WTC11 (cell line): ENCODE measurements around the gene RASD1. TPM values are rescaled to one million over a fixed set of nuclear protein-coding genes. Genes with fewer than 3 reads are reported as not detected.

Experiments
- ATAC-seq: fragments of 200-7000 bp; cut with Tn5 transposase; 2 replicates; pipeline ENCODE4 v1.10.0; 2021; ENCODE audit warnings: mild to moderate bottlenecking, moderate library complexity
- CTCF ChIA-PET: fragments of 300-600 bp; sonication (Branson Sonifier 250); formaldehyde crosslinking; loops from one replicate; lab custom pipeline; 2021; ENCODE audit warnings: antibody characterized with exemption; lab: Charles Lee
- POLR2A ChIA-PET: fragments of 350-600 bp; sonication (Branson Sonifier 250); formaldehyde crosslinking; loops from one replicate; lab custom pipeline; 2021; ENCODE audit warnings: antibody characterized with exemption; lab: Charles Lee
- DNase-seq: peaks from one replicate; pipeline ENCODE4 v3.0.0; 2021; ENCODE audit warnings: low spot score
- H3K27ac Mint-ChIP-seq: 2 replicates; pipeline ENCODE4 v1.8.0; 2021; ENCODE audit warnings: mixed read lengths
- H3K27me3 Mint-ChIP-seq: 2 replicates; pipeline ENCODE4 v1.8.0; 2021; ENCODE audit warnings: low read depth, mild to moderate bottlenecking, moderate library complexity, mixed read lengths
- H3K36me3 Mint-ChIP-seq: 2 replicates; pipeline ENCODE4 v1.8.0; 2021; ENCODE audit warnings: mixed read lengths
- H3K4me1 Mint-ChIP-seq: 2 replicates; pipeline ENCODE4 v1.8.0; 2022; ENCODE audit warnings: mixed read lengths
- H3K4me3 Mint-ChIP-seq: 2 replicates; pipeline ENCODE4 v1.8.0; 2021; ENCODE audit warnings: mild to moderate bottlenecking, moderate library complexity, mixed read lengths
- H3K9me3 Mint-ChIP-seq: 2 replicates; pipeline ENCODE4 v1.8.0; 2021; ENCODE audit warnings: mixed read lengths
- ARID4B ChIP-seq: sonication (generic); formaldehyde crosslinking; IDR thresholded peaks from 2 replicates; pipeline ENCODE4 v1.8.0; 2023; ENCODE audit warnings: missing genetic modification reagents, mild to moderate bottlenecking, borderline replicate concordance
- ESRRA ChIP-seq: sonication (generic); formaldehyde crosslinking; IDR thresholded peaks from 2 replicates; pipeline ENCODE4 v1.8.1; 2022; ENCODE audit warnings: mild to moderate bottlenecking, missing genetic modification reagents, borderline replicate concordance
- FOXP1 ChIP-seq: sonication (generic); formaldehyde crosslinking; IDR thresholded peaks from 2 replicates; pipeline ENCODE4 v1.8.0; 2022; ENCODE audit warnings: missing genetic modification reagents, mild to moderate bottlenecking, moderate library complexity, borderline replicate concordance
- GRHL2 ChIP-seq: fragments of 250-450 bp; sonication (Bioruptor Pico); IDR thresholded peaks from 2 replicates; pipeline ENCODE4 v1.8.0; 2022; ENCODE audit warnings: mild to moderate bottlenecking, moderate library complexity; ENCODE audit not compliant: insufficient replicate concordance, severe bottlenecking
- KAT7 ChIP-seq: sonication (generic); formaldehyde crosslinking; IDR thresholded peaks from 2 replicates; pipeline ENCODE4 v1.8.1; 2023; ENCODE audit warnings: missing genetic modification reagents, mild to moderate bottlenecking, borderline replicate concordance
- MAX ChIP-seq: sonication (generic); formaldehyde crosslinking; IDR thresholded peaks from 2 replicates; pipeline ENCODE4 v1.8.0; 2022; ENCODE audit warnings: mild to moderate bottlenecking, missing genetic modification reagents
- MLX ChIP-seq: sonication (generic); formaldehyde crosslinking; IDR thresholded peaks from 2 replicates; pipeline ENCODE4 v1.8.1; 2023; ENCODE audit warnings: mild to moderate bottlenecking, missing genetic modification reagents, moderate library complexity
- NFYB ChIP-seq: sonication (generic); formaldehyde crosslinking; conservative IDR thresholded peaks from 2 replicates; pipeline ENCODE4 v1.8.0; 2022; ENCODE audit warnings: low read depth, missing genetic modification reagents
- NR1H2 ChIP-seq: sonication (generic); formaldehyde crosslinking; IDR thresholded peaks from 2 replicates; pipeline ENCODE4 v1.9.0; 2021; ENCODE audit warnings: mild to moderate bottlenecking, moderate library complexity, missing genetic modification reagents
- PRDM15 ChIP-seq: sonication (generic); formaldehyde crosslinking; IDR thresholded peaks from 2 replicates; pipeline ENCODE4 v1.8.0; 2022; ENCODE audit warnings: missing genetic modification reagents
- ZNF219 ChIP-seq: sonication (generic); formaldehyde crosslinking; IDR thresholded peaks from 2 replicates; pipeline ENCODE4 v1.8.0; 2023; ENCODE audit warnings: missing genetic modification reagents, mild to moderate bottlenecking, borderline replicate concordance
- ZNF232 ChIP-seq: sonication (generic); formaldehyde crosslinking; IDR thresholded peaks from 2 replicates; pipeline ENCODE4 v1.8.0; 2022; ENCODE audit warnings: mild to moderate bottlenecking, missing genetic modification reagents
- ZNF263 ChIP-seq: sonication (generic); formaldehyde crosslinking; IDR thresholded peaks from 2 replicates; pipeline ENCODE4 v1.8.1; 2022; ENCODE audit warnings: low read depth, mild to moderate bottlenecking, moderate library complexity, missing genetic modification reagents
- ZNF317 ChIP-seq: sonication (generic); formaldehyde crosslinking; IDR thresholded peaks from 2 replicates; pipeline ENCODE4 v1.8.1; 2023; ENCODE audit warnings: low read depth, mild to moderate bottlenecking, moderate library complexity, missing genetic modification reagents, borderline replicate concordance
- ZNF423 ChIP-seq: fragments of 250-450 bp; sonication (Bioruptor Pico); IDR thresholded peaks from 2 replicates; pipeline ENCODE4 v2.1.2; 2022; ENCODE audit warnings: mild to moderate bottlenecking, moderate library complexity
- ZNF671 ChIP-seq: fragments of 250-450 bp; sonication (Bioruptor Pico); IDR thresholded peaks from 2 replicates; pipeline ENCODE4 v1.8.0; 2021; ENCODE audit warnings: mild to moderate bottlenecking
- ZSCAN18 ChIP-seq: fragments of 250-450 bp; sonication (Bioruptor Pico); IDR thresholded peaks from 2 replicates; pipeline ENCODE4 v2.1.2; 2022; ENCODE audit warnings: mild to moderate bottlenecking, moderate library complexity
- total RNA-seq: library from RNA; stranded (reverse); gene quantifications from 3 replicates; pipeline ENCODE4 v1.2.3, GENCODE V29; 2021

The RASD1 gene
- total RNA-seq, 1 experiment from 2014 or later = 5.1 TPM

GRCh38 chr17:17460038-17460437 is 36.2 kb downstream of the RASD1 start (continued):
- no peak for TF ChIP-seq ZSCAN18 (CRISPR knock-in tag)
- no peak for TF ChIP-seq ARID4B (CRISPR knock-in tag)
- TF ChIP-seq FOXP1 (CRISPR knock-in tag) = no peak
- TF ChIP-seq NR1H2 (CRISPR knock-in tag) = no peak
- no peak for TF ChIP-seq ZNF317 (CRISPR knock-in tag)
- no peak for TF ChIP-seq ZNF219 (CRISPR knock-in tag)
- TF ChIP-seq PRDM15 = no peak

- Mint-ChIP-seq H3K9me3 (peaks cover 15% of the 10 kb centered on the region), H3K27me3 (peaks cover 6% of the 10 kb centered on the region), H3K27ac (no peak overlapping the region), H3K36me3 (peaks cover 6% of the 10 kb centered on the region), H3K4me3 (no peak overlapping the region), H3K4me1 (no peaks in the 10 kb centered on the region)
- ChIA-PET CTCF (interaction anchor here (0.7 kb wide), 1 partner anchor 107 kb away, joined by 3 read pairs; no protein-coding TSS in a partner anchor), POLR2A (no interaction called here)
- TF ChIP-seq ZNF423 (CRISPR knock-in tag) = no peak
- TF ChIP-seq NFYB (CRISPR knock-in tag) = no peak
- DNase-seq (no peak), ATAC-seq (no peak)
Measured at GRCh38 chr17:17457680-17458079, 38.5 kb downstream of the RASD1 start.

- peaks cover 6% of the 10 kb centered on the region for H3K27me3 Mint-ChIP-seq
- CTCF ChIA-PET = no interaction called here
- peaks cover 6% of the 10 kb centered on the region for H3K36me3 Mint-ChIP-seq
- H3K4me1 Mint-ChIP-seq = no peaks in the 10 kb centered on the region
- ATAC-seq = no peak
- no peak overlapping the region for H3K4me3 Mint-ChIP-seq
- DNase-seq = no peak
- POLR2A ChIA-PET = no interaction called here
- peaks cover 15% of the 10 kb centered on the region for H3K9me3 Mint-ChIP-seq
- no peak overlapping the region for H3K27ac Mint-ChIP-seq
- TF ChIP-seq ESRRA (CRISPR knock-in tag) = no peak
- TF ChIP-seq ZNF232 (CRISPR knock-in tag) = no peak
- TF ChIP-seq ZNF671 (CRISPR knock-in tag) = no peak
- TF ChIP-seq MLX (CRISPR knock-in tag) = no peak
- no peak for TF ChIP-seq MAX (CRISPR knock-in tag)
- no peak for TF ChIP-seq ZNF263
- TF ChIP-seq KAT7 (CRISPR knock-in tag) = no peak
- no peak for TF ChIP-seq GRHL2 (CRISPR knock-in tag)
- TF ChIP-seq ZSCAN18 (CRISPR knock-in tag) = no peak
- no peak for TF ChIP-seq ZNF423 (CRISPR knock-in tag)
Measured at GRCh38 chr17:17456251-17456650, 39.9 kb downstream of the RASD1 start.
